Colon (tissue), 2 donors: ENCODE data around the gene SH3BP5.

Experiments
- FAIRE-seq: peaks from 2 replicates; lab custom pipeline; 2012; peaks lifted over from hg19 to GRCh38; lab: Jason Lieb, UNC
- donor health status: control.
- donor health status: control.

SH3BP5 gene

DNA sequence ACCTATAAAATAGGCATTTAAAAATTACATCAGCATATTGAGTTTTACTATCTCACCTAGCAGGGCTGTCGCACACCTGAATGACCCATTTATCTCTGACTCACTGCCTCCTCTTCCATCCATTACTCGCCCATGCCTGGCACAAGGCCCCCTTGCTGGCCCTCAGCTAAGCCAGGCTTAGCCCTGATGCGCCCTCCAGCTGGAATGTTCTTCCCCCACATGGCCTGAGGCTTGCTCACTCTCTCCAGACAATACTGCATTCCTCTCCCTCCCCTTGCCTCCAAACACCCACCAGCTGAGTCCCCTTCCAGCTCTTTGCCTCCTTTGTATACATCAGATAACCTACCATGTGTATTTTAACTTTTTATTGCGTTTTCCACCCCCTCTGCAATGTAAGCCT, 7.2 kb downstream of the SH3BP5 start:
- no peak for FAIRE-seq

DNA sequence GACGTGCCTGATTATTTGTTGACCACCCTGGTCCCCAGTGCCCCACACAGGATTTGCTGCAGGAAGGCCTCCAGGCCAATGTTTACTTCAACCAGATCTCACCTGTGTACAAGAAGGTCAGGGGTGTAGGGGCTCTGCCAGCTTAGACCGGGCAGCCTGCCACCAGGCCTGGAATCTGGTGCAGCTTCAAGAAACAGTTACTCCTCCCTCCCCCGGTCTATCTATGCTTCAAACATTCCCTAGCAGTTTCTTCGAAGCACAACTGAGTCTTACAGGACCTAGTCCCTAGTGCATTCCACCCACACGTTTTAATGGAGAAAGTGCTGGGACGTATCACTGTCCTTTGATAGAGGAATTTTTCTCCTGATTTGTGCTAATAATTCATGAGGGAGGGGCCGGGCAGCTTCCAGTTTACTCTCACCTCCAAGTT, 8.0 kb downstream of the SH3BP5 start:
- no peak for FAIRE-seq

DNA sequence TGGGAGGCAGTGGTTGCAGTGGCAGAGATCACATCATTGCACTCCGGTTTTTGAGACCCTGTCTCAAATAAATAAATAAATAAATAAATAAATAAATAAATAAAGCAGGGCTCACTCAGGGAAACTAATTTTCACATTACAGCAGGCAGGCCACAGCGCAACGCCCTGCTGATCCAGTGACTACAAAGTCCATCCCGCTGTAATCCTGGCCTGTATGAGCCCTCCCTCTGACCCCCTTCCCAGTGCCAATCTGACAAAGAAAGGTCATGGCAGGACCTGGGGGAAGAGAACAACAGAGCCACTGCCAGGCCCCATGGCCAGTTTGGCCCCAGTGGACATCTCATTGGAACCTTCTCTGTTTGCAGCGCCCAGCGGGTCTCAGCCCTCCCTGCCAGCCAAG, 9.3 kb downstream of the SH3BP5 start:
- no peak for FAIRE-seq

DNA sequence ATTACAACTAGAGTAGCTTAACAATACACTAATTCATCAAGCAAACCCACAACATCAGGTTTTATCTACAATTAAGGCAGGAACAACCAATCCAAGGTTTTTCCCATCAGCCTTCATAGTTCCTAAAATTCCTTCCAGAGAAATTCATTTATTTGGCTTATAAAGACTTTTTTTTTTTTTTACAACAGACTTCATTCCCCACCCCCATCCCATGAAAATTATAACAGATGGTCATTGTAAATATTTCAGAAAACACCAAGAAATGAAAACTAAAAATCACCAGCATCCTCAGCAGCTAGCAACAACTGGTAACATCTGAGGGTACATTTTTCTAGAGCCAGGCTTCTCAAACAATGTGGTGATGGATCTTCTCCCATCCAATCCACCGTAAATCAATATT, 11.0 kb downstream of the SH3BP5 start:
- FAIRE-seq, result no peak

DNA sequence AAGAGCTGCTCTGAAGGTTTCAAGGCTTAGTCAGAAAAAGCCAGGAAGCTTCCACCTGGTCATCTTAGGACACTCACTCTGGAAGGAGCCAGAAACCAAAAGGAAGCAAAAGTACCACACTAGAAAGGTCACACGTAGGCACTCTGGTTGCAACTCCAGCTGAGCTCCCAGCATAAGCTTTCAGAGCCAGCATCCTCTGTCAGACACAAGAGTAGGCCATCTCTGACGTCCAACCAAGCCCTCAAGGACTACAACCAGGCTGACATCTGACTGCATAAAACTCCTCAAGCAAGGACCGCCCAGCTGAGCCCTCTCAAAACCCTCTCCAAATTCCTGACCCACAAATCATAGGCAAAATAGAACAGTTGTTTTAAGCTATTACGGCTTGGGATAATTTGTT, 12.8 kb downstream of the SH3BP5 start:
- FAIRE-seq, result no peak

DNA sequence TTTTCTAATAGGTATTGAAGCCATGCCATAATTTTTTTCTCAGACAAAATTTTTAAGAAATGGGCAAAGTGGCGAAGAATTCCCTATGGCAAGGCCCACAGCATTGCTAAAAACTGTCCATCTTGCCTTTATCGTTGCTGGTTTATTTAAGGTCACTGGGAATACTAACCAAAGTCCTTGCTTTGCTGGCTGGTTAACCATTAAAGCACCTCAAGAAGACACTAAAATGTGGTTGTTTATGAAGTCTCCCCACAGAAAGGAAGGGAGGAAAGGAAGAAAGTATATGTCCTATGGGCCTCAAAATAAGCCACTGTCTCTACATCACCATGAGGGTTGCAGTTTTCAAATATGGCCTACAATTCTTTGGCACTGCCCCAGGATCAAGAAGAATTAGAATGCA, 13.2 kb downstream of the SH3BP5 start:
- FAIRE-seq, result no peak

DNA sequence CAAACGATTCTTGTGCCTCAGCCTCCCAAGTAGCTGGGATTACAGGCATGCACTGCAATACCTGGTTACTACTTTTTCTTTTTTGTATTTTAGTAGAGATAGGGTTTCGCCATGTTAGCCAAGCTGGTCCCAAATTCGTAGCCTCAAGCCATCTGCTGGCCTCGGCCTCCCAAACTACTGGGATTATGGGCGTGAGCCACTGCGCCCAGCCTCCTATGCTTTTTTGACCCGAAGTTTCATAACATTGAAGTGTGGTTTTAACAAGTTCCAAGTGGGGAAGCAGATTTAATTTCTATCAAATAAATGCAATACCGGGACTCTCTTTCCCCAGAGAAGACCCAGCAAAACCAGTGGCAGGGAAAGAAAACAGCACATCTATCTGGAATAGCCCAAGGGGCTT, 13.7 kb downstream of the SH3BP5 start:
- FAIRE-seq, result no peak

DNA sequence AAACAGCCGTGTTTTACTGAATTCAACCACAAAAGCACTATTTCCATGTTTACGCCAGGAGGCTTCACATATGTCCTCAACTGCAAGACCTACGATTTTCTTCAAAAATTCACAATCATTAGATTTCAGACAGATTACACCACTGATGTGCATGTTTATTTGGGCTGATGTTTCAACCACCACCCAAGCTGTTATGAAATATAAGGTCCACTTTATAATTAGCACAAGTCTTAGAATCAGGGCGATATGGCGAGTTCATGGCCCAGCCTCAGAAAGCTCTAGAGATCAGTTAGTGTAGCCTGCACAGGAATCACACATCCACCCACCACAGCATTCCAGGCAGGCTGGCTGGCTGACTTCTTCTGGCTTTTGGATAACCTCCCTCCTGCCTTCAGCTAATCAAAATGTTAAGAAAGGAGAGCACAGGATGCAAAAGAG, 15.4 kb downstream of the SH3BP5 start:
- no peak for FAIRE-seq

DNA sequence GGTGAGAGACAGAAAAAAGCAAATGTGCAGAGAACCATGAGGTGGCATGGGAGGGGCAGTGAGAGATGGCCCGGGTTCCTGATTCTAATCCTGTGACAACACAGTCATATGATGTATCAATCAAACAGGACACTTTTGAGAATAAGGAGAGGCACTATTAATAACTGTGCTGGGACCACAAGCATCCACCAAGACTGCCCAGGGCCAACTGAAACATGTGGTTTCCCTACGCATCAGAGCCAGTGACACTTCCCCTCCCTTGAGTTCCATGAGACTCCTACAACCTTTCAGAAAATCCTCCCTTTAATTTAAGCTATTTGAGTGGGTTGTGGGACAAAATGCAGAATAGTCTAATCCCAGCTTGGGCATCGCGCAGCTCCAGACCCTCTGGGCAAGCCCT, 17.4 kb downstream of the SH3BP5 start:
- FAIRE-seq, result no peak

DNA sequence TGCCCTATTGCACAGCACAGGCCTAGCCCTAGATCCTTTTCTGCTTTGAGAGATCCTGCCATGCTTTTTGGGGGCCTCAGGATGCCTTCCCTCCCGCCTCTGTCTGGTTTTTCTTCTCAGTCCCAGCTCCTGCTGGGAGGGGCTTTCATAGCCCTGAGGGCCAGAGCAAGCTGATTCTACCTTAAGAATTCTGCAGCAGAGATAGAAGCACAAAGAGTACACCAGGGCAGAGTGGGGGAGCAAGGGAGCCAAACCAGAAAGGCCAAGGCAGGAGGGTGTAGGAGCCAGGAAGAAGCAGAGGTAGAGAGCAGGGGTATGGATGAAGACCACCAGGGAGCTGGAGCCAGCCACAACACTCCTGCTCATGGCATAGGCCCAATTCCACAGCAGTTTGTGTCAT, 18.1 kb downstream of the SH3BP5 start:
- no peak for FAIRE-seq

DNA sequence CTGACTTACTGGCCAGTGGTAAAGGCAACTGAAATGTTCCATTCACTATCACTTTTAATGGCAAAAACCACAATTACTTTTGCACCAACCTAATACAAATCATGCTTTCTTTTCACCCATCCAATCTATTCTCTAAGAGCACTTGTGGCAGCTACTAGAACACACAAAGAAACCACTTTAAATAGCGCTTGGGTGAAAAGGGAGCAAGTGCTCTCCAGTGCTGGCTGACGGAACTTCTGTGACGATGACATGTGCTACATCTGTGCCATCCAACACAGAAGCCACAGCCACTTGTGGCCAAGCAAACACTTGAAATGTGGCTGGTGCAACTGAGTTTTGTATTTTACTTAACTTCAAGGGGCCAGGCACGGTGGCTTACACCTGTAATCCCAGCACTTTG, 18.9 kb downstream of the SH3BP5 start:
- no peak for FAIRE-seq

DNA sequence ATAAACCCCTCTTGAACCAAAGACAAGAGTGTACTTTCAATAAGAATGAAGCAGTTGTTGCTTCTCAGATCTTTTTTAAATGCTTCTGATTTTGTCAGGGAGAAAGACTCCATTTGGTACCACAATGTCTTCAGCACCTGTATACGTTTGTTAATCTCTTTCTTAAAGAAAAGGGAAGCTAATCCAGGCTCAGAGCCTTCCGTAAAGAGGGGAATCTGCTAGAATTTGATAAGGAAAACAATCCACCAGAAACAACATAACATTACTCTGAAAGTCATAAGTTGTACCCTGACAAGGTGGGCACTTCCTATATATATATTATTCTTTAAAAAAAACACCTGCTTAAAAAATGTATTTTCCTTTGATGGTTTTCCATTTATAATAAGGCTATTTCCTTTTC, 19.8 kb downstream of the SH3BP5 start:
- no peak for FAIRE-seq

DNA sequence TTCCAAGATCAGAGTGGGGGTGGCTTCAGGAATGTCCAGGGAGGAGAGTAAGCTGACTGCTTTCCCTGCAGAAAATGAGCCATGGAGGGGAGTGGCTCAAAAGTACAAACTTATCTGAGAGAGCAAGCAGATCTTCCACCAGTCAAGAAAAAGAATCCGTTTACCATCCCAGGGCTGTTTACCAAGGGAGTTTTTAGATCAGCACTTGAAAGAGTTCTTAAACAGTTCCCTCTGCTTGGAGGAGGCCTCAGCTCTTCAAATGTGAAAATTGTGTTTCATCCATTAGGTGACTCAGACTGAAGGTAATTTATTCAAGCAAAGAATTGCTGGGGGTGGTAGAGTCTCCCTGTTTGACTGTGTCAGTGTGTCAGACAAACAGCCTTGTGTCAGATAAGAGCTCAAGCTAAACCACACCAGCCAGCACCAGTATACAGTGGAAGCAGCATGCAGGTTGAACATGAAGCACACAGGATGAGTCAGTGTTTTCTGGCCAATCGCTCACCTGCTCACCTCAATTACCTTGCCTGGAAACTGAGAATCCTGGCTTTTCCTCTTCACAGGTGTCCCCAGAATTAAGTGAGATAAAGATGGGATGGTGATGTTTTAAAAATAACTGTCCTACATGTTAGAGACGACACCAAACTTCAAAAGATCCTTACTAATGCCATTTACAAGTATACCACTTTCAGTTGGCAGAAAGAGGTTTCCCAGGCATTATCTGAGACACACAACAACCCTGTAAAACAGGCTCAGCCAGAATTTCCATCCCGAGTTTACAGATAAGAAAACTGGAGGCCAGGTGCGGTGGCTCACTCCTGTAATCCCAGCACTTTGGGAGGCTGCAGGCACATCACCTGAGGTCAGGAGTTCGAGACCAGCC, 21.7 kb downstream of the SH3BP5 start:
- FAIRE-seq, result no peak

DNA sequence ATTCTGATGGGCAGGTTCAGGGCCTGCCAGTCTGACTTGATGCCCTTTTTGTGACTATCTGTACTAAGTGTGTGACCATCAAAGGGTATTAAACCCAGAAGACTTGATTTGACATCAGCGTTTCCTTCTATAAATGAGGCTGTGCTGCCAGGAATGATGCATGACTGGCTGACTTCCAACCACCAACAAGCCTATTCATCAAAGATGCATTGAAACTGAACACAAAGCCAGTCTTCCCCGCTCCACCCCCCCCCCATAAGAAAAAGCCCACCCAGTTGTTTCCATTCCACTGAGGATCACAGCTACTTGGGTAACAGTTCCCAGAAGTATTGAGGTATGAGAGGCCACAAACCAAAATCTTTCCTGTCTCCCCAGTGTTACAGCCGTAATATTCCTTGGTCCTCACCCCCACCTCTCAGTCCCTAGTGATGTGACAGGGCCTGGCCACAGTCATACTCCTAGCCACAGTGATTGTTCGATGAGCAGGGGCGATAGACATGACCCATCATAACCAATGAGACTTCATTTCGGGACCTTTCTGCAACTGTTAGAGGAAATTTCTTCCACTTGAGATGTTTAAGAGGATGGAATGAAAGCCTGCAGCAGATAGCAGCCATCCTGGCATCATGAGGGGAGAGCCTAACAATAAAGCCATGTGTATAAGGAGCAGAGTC, 22.6 kb downstream of the SH3BP5 start:
- FAIRE-seq, result no peak

DNA sequence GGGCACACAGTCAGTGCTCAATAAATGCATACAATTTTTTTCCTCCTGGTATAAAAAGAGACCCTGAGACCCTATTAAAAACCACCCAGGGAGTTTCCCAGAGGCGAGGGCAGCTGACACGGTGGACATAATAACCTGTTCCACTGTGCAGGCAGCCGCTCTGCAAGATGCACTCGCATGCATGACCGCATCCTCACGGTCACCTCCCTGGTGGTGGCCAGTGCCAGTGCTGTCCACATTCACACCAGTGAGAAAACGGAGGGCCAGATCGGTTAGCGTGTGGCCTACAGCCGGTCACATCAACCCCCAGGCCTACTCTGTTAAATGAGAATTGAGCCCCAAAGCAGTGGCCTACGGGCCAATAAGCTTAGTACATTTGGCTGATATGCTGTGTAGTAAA, 24.8 kb downstream of the SH3BP5 start:
- FAIRE-seq, result no peak

DNA sequence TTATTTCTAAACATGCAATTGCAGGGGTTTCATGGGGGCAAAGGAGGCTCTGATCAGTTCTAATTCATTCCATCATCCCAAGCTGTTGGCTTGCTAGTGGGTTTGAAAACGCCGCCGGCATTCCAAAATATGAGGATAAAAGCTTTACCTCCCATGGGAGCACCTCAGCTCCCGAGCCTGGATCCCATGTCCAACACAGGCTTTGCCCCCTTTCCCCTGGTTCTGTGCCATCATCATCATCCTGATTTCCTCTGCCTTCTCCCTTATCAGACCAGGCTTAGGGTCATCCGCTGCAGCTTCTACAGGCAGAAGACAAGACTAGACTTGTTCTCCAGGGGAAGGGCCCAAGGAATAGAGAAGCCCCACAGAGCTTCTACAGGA, 25.4 kb downstream of the SH3BP5 start:
- no peak for FAIRE-seq

DNA sequence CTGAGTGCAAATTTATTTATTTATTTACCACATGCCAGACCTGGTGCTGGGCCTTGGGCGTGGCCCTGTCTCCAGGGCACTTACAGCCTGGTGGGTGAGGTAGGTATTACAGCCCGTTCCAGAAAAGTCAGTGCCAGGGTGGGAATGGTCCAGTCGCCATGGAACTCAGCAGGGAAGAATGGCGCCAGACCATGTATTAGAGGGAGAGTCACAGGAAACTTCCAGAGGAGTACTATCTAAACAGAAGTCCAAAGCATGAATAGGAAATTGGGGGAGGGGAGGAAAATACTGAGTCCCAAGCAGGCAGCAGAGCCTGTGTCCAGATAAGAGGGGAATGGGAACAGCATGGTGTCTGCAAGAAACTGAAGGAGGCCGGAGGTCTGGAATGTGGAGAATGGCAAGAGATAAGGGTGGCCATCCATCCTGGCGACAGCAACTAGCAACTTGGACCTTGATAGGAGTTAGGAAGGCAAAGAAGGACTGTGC, 27.0 kb downstream of the SH3BP5 start:
- no peak for FAIRE-seq

DNA sequence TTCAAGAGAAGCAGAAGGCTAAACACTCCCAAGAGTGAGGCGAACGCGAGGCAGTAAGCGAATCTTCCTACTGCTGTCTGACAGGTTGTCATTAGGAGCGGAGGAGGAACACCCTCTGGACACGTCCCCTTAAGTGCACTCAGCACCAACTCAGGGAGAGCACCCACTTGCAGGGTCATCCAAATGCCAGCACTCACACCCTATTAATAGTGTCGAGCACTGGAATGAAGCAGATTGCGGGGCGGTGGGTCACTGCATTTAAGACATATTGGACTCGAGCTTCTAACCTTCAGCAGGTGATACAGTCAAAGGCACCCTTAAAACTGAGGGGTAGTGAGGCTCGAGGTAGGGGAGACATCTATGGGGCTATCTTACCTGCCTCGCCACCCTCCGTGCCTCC, 28.7 kb downstream of the SH3BP5 start:
- no peak for FAIRE-seq

DNA sequence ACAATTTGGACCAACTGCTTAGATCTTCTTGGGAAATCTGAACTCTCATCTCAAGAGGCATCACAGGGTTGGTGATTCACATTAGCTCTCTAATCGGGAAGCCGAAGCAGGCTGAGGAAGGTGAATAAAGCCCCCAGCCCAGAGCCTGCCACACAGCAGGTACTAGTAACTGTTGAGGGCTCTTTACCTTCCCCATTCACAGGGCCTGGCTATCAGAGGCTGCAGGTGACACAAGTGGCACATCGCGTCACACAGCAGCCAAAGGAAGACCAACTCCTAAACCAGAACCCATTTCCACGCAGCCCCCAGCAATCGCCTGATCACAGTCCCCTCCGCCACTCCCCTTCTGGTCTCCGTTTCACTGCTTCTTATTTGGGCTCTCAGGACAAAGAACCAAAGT, 29.2 kb downstream of the SH3BP5 start:
- FAIRE-seq, result no peak

DNA sequence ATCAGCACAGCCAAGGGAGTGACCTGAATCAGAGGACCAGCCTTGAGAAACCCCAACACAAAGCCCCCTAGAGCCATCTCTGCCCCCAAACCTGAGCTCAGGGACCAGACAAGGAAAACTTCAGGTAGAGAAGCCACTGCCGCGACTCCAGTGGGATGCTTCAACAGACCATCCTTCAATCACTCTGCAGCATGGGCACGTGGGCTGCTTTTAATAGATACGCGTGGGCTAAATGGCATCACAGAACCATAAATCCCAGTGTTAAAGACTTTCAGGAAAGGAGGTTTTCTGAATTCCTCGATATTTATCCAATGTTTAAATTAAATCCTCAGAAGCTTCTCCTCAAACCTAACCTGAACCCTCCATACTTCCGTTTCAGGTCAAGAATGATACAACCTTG, 30.6 kb downstream of the SH3BP5 start:
- FAIRE-seq, result no peak

DNA sequence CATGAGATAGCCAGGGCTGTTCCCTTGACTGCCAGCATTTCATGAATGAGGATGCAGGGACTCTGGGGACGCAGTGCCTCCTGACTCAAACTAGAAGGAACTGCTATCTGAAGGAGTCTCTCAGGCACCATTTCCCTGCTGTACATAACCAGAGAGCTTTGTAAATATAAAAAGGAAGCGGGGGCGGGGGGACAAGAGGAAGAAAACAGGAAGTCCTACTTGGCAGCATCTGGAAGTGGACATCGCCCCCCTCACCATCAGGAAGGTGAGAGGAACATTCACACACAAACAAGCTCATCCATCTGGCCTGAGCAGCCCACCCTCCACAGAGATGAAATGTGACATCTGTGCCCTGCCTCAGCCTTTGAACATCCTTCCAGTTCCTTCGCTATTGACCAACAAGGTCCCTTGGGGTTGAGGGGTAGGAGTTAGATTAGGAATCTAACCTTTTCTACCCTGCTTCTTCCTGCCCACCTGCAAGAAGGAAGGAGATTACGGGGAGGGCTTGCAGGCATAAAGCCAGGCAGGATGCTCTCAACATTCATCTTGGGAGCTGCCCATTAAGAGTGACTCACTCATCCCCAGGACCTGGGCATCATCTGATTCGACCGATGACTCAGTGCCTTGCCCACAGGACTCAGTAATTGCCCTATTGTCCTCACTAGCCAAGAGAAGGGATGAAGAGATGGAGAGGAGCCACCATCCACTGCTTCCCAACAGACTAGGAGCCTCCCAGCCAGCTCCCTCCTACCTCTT, 31.9 kb downstream of the SH3BP5 start:
- no peak for FAIRE-seq

DNA sequence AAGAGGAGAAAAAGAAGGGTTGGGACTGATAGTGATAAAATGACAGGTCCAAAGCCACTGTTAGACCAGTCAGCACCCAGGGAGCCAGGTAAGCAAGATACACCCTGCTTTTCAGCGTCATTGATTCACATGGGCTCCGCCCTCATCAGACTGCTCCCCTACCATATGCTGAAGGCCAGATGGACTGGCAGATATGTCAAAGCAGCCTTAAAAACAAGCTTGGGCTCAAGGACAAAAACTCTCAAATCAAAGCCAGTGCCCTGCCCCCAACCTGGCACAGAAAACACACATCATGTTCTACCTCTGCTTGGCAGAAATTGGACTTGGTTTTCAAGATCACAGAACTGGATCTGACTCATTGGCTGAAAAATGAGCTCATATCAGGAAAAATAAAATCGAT, 33.4 kb downstream of the SH3BP5 start:
- no peak for FAIRE-seq

DNA sequence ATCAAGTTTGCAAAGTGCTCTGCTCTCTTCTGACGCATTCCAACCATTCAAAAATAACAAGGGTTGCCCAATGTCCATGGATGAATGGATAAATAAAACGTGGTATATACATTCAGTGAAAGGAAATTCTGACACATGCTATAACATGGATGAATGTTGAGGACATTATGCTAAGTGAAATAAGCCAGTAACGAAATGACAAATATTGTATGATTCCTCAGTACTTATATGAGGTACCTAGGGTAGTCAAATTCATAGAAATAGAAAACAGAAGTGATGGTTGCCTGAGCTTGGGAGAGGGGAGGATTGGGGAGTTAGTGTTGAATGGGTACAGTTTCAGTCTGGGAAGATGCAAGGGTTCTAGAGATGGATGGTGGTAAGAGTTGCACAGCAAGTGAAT, 33.9 kb downstream of the SH3BP5 start:
- no peak for FAIRE-seq
